Measurements from ENCODE around the gene ZFP91. TPM values are rescaled to one million over a fixed set of nuclear protein-coding genes. Genes with fewer than 3 reads are reported as not detected.
"Not testable (repeated sequence)": the region's sequence is repeated elsewhere in the genome, so short reads cannot be mapped to it uniquely, and the experiment has no call there.

The ZFP91 gene, protein sequence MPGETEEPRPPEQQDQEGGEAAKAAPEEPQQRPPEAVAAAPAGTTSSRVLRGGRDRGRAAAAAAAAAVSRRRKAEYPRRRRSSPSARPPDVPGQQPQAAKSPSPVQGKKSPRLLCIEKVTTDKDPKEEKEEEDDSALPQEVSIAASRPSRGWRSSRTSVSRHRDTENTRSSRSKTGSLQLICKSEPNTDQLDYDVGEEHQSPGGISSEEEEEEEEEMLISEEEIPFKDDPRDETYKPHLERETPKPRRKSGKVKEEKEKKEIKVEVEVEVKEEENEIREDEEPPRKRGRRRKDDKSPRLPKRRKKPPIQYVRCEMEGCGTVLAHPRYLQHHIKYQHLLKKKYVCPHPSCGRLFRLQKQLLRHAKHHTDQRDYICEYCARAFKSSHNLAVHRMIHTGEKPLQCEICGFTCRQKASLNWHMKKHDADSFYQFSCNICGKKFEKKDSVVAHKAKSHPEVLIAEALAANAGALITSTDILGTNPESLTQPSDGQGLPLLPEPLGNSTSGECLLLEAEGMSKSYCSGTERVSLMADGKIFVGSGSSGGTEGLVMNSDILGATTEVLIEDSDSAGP
- 59.2 and 60.2 TPM in 2 replicates for total RNA-seq

DNA sequence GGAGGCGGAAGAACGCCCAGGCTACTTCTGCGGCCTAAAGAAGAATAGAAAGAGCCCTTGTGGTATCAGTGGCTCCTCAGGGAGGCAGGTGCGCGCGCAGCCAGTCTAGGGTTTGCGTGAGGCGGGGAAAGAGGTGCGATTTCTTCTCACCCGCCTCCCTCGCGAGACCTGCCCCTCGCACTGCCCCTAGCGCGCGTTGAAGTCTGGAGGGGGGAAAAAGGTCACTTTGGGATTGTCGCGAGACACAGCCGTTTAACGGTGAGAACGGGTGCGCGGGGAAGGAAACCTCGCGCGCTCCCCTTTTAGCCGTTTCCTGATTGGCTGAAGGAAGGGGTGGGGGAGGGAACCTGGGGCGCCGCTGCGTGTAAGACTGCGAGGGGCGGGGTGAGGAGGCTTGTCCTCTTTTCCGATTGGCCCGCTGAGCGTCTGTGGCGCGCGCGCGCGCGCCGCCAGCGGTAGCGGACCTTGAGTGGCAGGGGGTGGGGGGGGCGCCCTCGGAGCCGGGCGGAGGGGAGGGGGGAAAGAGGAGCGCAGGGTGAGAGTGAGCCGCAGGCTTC lies at the start of gene ZFP91:
Gene ZFP91 (plus strand): TSS at position 429 of the 557 bp plus-strand sequence. CDS start 219 bp downstream, outside the sequence.
- peak within 1 kb of the TSS; percentile 100 for H3K27ac Mint-ChIP-seq

DNA sequence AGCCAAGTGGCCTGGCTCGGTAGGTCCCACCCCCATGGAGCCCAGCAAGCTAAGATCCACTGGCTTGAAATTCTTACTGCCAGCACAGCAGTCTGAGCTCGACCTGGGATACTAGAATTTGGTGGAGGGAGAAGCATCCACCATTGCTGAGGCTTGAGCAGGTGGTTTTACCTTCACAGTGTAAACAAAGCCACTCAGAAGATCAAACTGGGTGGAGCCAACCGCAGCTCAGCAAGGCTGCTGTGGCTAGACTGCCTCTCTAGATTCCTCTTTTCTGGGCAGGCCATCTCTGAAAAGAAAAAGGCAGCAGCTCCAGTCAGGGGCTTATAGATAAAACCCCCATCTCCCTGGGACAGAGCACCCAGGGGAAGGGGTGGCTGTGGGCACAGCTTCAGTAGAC lies 48.6 kb upstream of the ZFP91 start:
- H3K9me3 Mint-ChIP-seq: no peaks in the 10 kb centered on the region
- H3K27me3 Mint-ChIP-seq (ENCODE audit: insufficient read depth): no peaks in the 10 kb centered on the region
- H3K27ac Mint-ChIP-seq: no peak overlapping the region

More for the DNA sequence above, at the start of gene ZFP91:
- DNase-seq (ENCODE audit: low spot score): peak; percentile 89
- intact Hi-C loops (cut with micrococcal nuclease): loop anchor here (1.0 to 10.0 kb wide), 17 partner anchors 34 to 1279 kb away; partner anchors contain the start of genes CLP1, FAM111A, FAM111B and MED19
- Mint-ChIP-seq H3K36me3 (ENCODE audit: low read depth) (peaks cover 13% of the 10 kb centered on the region), H3K9me3 (no peaks in the 10 kb centered on the region), H3K4me1 (ENCODE audit: low read depth) (peaks cover 77% of the 10 kb centered on the region), H3K4me3 (peak within 1 kb of the TSS; percentile 94), H3K27me3 (ENCODE audit: insufficient read depth) (no peaks in the 10 kb centered on the region)

DNA sequence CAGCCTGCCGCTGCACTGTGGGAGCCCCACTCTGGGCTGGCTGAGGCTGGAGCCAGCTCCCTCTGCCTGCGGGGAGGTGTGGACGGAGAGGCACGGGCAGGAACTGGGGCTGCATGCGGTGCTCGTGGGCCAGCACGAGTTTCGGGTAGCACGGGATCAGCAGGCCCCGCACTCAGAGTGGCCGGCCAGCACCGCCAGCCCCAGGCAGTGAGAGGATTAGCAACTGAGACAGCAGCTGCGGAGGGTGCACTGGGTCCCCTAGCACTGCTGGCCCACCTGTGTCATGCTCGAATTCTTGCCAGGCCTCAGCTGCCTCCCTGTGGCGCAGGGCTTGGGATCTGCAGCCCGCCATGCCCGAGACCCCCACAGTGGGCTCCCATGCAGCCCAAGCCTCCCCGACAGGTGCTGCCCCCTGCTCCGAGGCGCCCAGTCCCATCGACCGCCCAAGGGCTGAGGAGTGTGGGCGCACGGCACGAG lies 47.0 kb upstream of the ZFP91 start:
- no peak for DNase-seq (ENCODE audit: low spot score)
- Mint-ChIP-seq H3K9me3 (no peaks in the 10 kb centered on the region), H3K27me3 (ENCODE audit: insufficient read depth) (no peaks in the 10 kb centered on the region), H3K4me3 (no peak overlapping the region), H3K4me1 (ENCODE audit: low read depth) (peaks cover 38% of the 10 kb centered on the region), H3K27ac (no peak overlapping the region), H3K36me3 (ENCODE audit: low read depth) (peaks cover 56% of the 10 kb centered on the region)
- intact Hi-C loops (cut with micrococcal nuclease): no loop called here

More for the DNA sequence above, 48.6 kb upstream of the ZFP91 start:
- H3K4me1 Mint-ChIP-seq (ENCODE audit: low read depth): peaks cover 47% of the 10 kb centered on the region
- H3K36me3 Mint-ChIP-seq (ENCODE audit: low read depth): peaks cover 49% of the 10 kb centered on the region
- H3K4me3 Mint-ChIP-seq: no peak overlapping the region
- peak; percentile 29 for DNase-seq (ENCODE audit: low spot score)
- intact Hi-C loops (cut with micrococcal nuclease): no loop called here

DNA sequence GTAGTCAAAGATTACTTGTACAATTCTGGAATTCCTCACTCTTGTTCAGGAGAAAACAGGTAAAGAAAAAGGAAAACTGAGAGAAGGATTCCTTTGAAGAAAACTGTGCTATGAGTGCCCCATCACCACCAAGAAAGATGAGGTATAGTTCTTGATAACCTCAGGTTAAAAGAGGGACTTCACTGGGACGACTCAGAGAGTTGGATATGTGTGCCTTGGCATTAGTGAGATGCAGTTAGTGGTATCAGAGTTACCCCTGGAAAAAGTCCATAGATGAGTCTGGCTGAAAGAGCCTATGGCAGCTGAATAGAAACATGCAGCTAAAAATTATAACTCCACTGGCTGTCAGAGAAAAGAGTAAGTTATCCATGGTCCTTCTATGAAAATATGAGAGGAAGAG lies 32.0 kb upstream of the ZFP91 start:
- intact Hi-C loops (cut with micrococcal nuclease): no loop called here
- no peaks in the 10 kb centered on the region for H3K27me3 Mint-ChIP-seq (ENCODE audit: insufficient read depth)
- peaks cover 65% of the 10 kb centered on the region for H3K36me3 Mint-ChIP-seq (ENCODE audit: low read depth)
- DNase-seq (ENCODE audit: low spot score): no peak
- H3K4me1 Mint-ChIP-seq (ENCODE audit: low read depth): no peaks in the 10 kb centered on the region
- H3K27ac Mint-ChIP-seq: no peak overlapping the region
- no peaks in the 10 kb centered on the region for H3K9me3 Mint-ChIP-seq
- no peak overlapping the region for H3K4me3 Mint-ChIP-seq

DNA sequence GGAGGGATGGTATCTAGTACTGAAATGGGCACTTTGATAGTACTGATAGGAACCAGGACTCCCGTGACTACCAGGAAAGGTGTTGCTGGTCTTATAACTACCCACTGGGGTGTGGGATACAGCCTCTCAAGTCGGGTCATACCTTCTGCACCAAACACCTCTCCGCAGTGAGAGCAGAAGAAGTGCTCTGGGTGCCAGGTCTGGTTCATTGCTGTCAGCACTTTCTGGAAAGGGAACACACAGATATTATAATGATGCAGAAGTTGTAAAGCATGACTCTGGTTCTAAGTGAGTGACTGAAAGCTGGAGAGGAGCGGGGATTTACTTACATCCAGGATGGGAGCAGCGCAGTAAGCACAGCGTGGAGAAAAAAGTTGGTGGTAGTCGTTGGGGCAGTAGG lies 29.2 kb upstream of the ZFP91 start:
- DNase-seq (ENCODE audit: low spot score): no peak
- H3K36me3 Mint-ChIP-seq (ENCODE audit: low read depth): peaks cover 67% of the 10 kb centered on the region
- no peaks in the 10 kb centered on the region for H3K4me1 Mint-ChIP-seq (ENCODE audit: low read depth)
- no peaks in the 10 kb centered on the region for H3K27me3 Mint-ChIP-seq (ENCODE audit: insufficient read depth)
- intact Hi-C loops (cut with micrococcal nuclease): no loop called here
- no peak overlapping the region for H3K4me3 Mint-ChIP-seq
- no peaks in the 10 kb centered on the region for H3K9me3 Mint-ChIP-seq
- H3K27ac Mint-ChIP-seq: no peak overlapping the region

DNA sequence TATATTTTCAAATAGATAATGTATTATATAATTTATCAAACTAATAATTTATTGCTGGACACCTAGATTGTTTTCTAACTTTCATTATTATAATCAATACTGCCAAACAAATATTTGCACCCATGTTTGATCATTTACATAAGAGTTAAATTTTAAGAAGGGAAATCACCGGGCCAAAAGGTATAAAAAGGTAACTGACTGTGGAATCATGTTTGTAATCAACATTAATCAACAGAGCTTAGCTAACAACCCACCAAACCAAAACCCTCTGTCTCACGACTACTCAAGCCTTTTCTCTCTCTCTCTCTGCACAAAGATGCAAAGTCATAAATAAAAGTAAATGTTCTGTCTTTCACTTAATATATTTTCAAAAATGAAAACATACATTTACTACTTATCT lies 18.0 kb upstream of the ZFP91 start:
- Mint-ChIP-seq H3K4me1 (ENCODE audit: low read depth) (peaks cover 47% of the 10 kb centered on the region), H3K27me3 (ENCODE audit: insufficient read depth) (no peaks in the 10 kb centered on the region), H3K4me3 (no peak overlapping the region), H3K9me3 (no peaks in the 10 kb centered on the region), H3K27ac (no peak overlapping the region), H3K36me3 (ENCODE audit: low read depth) (peaks cover 32% of the 10 kb centered on the region)
- intact Hi-C loops (cut with micrococcal nuclease): no loop called here
- no peak for DNase-seq (ENCODE audit: low spot score)

DNA sequence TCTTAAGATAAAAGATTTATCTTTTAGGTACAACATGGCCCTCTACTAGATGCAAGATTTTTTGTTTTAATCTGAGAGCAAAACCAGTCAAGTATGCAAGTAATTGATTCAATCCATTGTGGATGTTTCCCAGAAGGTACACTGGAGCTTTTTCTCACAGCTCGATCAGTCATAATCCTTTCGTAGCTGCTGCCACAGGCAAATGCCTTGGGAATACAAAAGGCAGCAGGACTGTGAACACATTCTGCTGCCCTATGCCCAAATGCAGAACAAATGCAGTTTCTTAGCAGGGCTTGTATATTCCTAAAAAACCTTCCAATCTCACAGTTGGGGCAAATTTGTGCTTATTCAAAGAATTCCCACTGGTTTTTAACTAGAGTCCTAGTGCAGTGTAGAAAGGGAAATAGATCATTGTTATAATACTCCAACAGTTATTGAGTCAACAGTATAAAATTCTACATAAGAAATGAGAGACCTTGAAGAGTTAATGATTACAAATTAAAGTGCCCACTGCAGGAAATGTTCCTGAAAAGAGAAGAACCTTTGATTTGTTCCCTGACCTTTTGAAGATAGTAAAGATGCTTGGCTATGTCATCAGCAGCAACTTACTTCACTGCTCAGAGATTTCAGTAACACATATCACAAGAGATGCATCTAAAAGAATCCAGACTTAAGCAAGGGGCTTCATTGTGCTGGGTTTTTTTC lies 17.3 kb upstream of the ZFP91 start:
- Mint-ChIP-seq H3K4me1 (ENCODE audit: low read depth) (peaks cover 47% of the 10 kb centered on the region), H3K4me3 (no peak overlapping the region), H3K36me3 (ENCODE audit: low read depth) (peaks cover 31% of the 10 kb centered on the region)

DNA sequence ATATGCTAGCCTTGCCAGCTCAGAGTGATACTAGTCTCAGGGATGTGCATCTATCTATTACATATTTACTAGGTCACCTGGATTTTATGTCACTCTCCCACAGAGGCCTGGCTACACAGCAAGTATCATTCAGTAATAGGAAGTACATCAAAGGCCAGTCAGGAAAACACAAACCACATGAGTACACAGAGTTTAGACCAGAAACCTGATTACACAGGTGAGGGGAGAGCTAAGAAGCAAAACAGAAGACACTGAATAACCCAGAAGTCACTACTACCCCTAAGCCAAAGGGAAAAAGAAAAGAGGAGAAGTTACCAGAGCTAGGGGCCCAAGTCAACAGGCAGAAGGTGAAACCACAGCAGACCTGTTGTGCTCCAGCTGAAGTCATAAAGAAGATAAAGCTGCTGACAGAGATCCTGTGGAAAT lies 16.5 kb upstream of the ZFP91 start:
- Mint-ChIP-seq H3K36me3 (ENCODE audit: low read depth) (peaks cover 23% of the 10 kb centered on the region), H3K27me3 (ENCODE audit: insufficient read depth) (no peaks in the 10 kb centered on the region), H3K4me3 (peak overlapping the region; percentile 1), H3K27ac (peak overlapping the region; percentile 63), H3K4me1 (ENCODE audit: low read depth) (peaks cover 40% of the 10 kb centered on the region), H3K9me3 (no peaks in the 10 kb centered on the region)
- intact Hi-C loops (cut with micrococcal nuclease): no loop called here
- no peak for DNase-seq (ENCODE audit: low spot score)

More for the DNA sequence above, 17.3 kb upstream of the ZFP91 start:
- H3K9me3 Mint-ChIP-seq: no peaks in the 10 kb centered on the region
- no peaks in the 10 kb centered on the region for H3K27me3 Mint-ChIP-seq (ENCODE audit: insufficient read depth)
- DNase-seq (ENCODE audit: low spot score): no peak
- intact Hi-C loops (cut with micrococcal nuclease): no loop called here
- H3K27ac Mint-ChIP-seq: no peak overlapping the region

DNA sequence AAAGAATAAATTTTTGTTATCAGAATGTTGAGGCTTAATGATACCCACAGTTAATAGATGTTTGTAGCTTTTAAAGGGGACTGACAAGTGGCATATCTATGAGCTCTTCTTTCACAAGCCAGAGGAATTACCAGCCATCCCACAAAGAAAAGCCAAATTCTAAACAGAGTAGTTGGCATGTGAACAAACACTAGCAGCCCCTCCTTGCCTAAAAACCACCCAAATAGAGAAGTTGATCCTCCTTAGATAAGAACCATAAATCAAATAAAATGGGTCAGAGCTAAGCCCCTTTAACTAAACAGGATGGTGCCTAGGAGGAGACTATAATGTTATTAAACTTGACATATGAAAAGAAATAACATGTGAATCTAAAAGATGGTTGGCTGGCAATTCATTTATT lies 14.6 kb upstream of the ZFP91 start:
- Mint-ChIP-seq H3K4me1 (ENCODE audit: low read depth) (peaks cover 55% of the 10 kb centered on the region), H3K27me3 (ENCODE audit: insufficient read depth) (no peaks in the 10 kb centered on the region), H3K9me3 (no peaks in the 10 kb centered on the region), H3K4me3 (no peak overlapping the region), H3K27ac (no peak overlapping the region), H3K36me3 (ENCODE audit: low read depth) (peaks cover 35% of the 10 kb centered on the region)
- DNase-seq (ENCODE audit: low spot score): no peak
- intact Hi-C loops (cut with micrococcal nuclease): no loop called here

DNA sequence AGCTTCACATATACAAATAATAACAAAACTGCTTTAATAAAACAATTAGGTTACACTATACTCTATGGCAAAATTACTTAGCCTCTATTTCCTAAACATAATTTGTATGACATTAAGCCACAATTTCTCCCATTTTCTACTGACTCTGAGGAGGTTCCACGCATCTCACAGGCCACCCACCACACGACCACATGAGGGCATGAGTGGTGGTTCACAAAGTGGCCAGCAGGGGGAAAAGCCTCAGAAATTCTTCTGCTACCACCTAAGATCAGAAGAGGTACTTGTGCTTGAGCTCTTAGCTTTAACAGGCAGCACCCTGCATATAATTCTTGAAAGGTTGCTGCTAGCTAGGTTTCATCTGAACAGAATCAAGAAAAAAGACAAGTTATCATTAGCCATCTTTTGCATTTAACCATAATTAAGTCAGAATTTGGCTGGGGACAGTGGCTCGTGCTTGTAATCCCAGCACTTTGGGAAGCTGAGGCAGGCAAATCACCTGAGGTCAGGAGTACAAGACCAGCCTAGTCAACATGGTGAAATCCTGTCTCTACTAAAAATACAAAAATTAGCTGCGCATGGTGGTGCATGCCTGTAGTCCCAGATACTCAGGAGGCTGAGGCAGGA lies 10.9 kb upstream of the ZFP91 start:
- H3K4me3 Mint-ChIP-seq: peak overlapping the region; percentile 34
- peak; percentile 53 for DNase-seq (ENCODE audit: low spot score)
- peaks cover 33% of the 10 kb centered on the region for H3K36me3 Mint-ChIP-seq (ENCODE audit: low read depth)
- H3K27ac Mint-ChIP-seq: peak overlapping the region; percentile 28
- intact Hi-C loops (cut with micrococcal nuclease): loop anchor here (1.0 to 2.0 kb wide), 4 partner anchors 9 to 221 kb away; no protein-coding TSS in a partner anchor
- H3K27me3 Mint-ChIP-seq (ENCODE audit: insufficient read depth): no peaks in the 10 kb centered on the region
- H3K9me3 Mint-ChIP-seq: no peaks in the 10 kb centered on the region
- H3K4me1 Mint-ChIP-seq (ENCODE audit: low read depth): peaks cover 56% of the 10 kb centered on the region

DNA sequence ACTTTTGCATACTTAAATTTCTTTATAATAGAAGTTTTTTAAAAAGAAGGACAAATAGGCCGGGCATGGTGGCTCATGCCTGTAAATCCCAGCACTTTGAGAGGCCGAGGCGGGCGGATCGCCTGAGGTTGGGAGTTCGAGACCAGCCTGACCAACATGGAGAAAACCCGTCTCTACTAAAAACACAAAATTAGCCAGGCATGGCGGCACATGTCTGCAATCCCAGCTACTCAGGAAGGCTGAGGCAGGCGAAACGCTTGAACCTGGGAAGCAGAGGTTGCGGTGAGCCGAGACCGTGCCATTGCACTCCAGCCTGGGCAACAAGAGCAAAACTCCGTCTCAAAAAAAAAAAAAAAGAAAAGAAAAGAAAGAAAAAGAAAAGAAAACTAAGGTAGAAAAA lies 6.0 kb upstream of the ZFP91 start:
- not testable (repeated sequence) for DNase-seq (ENCODE audit: low spot score); H3K9me3 Mint-ChIP-seq; H3K27me3 Mint-ChIP-seq (ENCODE audit: insufficient read depth)
- peaks cover 24% of the 10 kb centered on the region for H3K36me3 Mint-ChIP-seq (ENCODE audit: low read depth)
- peaks cover 75% of the 10 kb centered on the region for H3K4me1 Mint-ChIP-seq (ENCODE audit: low read depth)
- H3K4me3 Mint-ChIP-seq: peak overlapping the region; percentile 90
- intact Hi-C loops (cut with micrococcal nuclease): loop anchor here (1.0 to 10.0 kb wide), 2 partner anchors 48 to 1182 kb away; partner anchors contain the start of gene STX3
- peak overlapping the region; percentile 100 for H3K27ac Mint-ChIP-seq

DNA sequence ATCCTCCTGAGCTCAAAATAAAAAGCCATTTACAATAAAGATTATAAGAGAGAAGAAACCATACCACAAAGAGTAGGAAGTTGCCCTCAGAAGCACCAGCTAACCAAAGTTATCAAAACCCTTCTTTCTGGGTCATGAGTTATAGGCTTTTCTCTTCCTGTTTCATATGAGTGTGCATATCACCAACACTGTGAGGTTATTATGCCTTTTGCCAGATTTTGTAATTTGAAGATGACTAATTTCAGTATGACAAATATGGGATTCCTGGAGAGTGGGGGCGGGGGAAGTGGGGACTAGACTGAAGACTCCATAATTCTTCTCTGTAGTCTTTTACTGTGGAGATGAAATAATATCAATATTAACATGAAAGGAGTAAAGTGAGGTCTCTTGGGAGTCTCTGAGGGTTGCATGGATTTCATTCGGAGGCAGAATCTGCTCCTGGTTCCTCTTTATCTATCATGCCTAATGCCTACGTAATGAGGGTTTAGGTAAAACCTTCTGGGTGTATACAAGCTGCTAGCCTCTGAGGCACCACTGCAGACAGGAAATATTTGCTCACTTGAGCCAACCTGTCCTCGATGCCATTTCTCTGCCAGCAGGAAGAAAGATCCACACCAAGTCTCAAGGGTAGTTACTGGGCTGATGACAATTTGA lies 5.3 kb upstream of the ZFP91 start:
- Mint-ChIP-seq H3K4me3 (peak overlapping the region; percentile 90), H3K9me3 (no peaks in the 10 kb centered on the region), H3K36me3 (ENCODE audit: low read depth) (peaks cover 19% of the 10 kb centered on the region), H3K4me1 (ENCODE audit: low read depth) (peaks cover 68% of the 10 kb centered on the region), H3K27me3 (ENCODE audit: insufficient read depth) (no peaks in the 10 kb centered on the region), H3K27ac (peak overlapping the region; percentile 100)
- no peak for DNase-seq (ENCODE audit: low spot score)
- intact Hi-C loops (cut with micrococcal nuclease): loop anchor here (1.0 to 10.0 kb wide), 3 partner anchors 48 to 1181 kb away; partner anchors contain the start of gene STX3
